Measurements from ENCODE around the gene CERS3. TPM values are rescaled to one million over a fixed set of nuclear protein-coding genes. Genes with fewer than 3 reads are reported as not detected.

Gene CERS3
- total RNA-seq, 2 donors from 2014 or later, result 0.23 to 0.74 TPM

DNA sequence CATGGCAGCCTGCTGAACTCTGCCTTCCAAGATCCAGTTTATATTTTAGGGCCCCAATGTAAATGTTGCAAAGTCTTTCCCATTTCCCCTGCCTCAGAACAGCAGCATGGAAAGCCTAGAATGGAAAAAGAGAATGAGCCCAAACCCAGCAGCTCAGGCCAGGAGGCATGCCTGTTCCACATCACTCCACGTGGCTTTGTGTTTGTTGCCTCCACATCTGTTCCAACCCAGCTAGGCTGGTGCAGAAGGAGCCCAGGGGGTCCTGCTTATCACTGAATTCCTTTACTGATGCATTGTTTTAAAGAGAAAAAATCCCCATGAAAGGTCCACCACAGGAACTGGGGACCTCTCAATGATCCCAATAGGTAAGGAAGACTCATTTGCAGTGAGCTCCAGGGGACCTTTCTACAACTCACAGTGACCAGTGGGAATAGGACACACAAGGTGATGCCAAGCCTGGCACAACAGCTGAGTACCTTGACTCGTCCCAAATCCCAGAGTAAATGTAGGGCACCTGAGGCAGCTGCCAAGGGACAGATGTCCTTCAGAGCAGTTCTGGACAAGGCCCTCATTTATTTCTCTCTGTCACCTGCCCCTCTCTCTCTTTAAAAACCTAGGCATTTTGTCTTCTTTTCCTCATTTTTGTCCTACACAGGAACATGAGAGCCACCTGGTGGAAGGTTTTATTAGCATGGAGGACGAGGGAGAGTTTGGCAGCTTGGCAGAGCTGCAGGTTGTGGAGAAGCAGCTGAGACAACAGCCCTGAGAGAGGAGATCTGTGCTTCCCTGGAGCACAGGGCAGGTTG is 145.2 kb downstream of the CERS3 start:
- DNase-seq (ENCODE audit: low spot score in 2 of 2) (no peak), ATAC-seq (peak in 1 of 2 donors; percentile 41)
- Mint-ChIP-seq H3K36me3 (peaks cover 20% of the 10 kb centered on the region in 2 donors), H3K27ac (no peak overlapping the region), H3K9me3 (peaks cover 11 to 12% of the 10 kb centered on the region in 2 donors)

DNA sequence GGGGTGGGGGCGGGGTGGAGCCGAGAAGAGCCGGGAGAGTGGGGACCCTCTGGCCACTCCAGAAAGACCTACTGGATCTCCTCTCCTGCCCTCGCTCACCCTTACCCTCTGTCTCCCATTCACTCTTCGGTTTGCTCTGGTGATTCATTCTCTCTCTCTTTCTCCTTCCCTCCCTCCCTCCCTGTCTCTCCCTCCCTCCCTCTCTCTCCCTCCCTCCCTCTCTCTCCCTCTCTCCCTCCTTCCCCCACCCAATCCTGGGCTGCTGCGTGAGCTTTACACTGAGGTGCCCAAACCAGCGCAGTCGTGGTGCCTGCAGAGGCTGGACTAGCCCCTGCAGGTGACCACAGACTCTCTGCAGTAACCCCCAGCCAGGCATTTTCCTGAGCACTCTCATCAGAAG is 154.8 kb downstream of the CERS3 start:
- Mint-ChIP-seq H3K27ac (no peak overlapping the region), H3K36me3 (peaks cover 13 to 19% of the 10 kb centered on the region in 2 donors), H3K9me3 (peaks cover 11 to 20% of the 10 kb centered on the region in 2 donors)
- ATAC-seq, result no peak
- DNase-seq (ENCODE audit: low spot score in 2 of 2), result no peak

DNA sequence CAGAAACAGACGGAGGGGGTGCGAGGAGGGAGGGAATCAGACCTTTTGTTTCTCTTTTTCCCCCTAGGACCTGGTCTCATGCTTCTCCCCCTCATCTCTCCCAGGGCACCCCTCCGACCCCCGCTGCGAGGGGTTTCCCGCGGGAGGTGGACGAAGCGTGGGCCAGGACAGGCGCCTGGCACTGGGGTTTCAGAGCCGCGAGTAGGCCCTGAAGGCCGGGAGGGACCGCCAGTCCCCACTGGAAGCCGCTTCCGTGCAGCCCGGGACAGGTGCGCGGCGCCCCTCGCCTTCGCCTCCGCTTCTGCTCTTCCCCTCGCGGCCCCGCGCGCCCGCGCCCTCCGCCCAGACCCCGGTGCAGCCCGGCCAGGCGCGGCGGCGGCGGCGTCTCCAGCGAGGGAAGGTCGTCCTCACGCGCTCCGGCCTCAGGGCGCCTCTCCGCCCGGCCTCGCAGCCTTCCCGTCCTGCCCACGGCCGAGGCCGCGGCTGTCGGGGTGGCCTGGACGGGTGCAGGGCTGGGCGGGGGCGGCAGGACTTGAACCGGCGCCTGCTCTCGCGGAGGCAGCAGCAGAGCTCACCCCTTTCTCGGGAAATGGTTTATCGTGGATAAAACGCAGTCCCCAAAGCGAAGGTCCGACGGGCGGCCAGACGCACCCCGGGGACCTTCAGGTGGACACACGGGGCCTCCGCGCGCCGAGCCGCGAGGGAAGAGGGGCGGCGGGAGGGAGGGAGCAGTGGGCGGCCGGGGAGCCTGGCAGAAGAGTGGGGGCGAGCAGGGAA is 155.4 kb downstream of the CERS3 start:
- peaks cover 11 to 20% of the 10 kb centered on the region in 2 donors for H3K9me3 Mint-ChIP-seq
- no peak overlapping the region for H3K27ac Mint-ChIP-seq
- DNase-seq (ENCODE audit: low spot score in 2 of 2) (no peak), ATAC-seq (peak in 1 of 2 donors; percentile 35)
- H3K36me3 Mint-ChIP-seq, result peaks cover 13 to 19% of the 10 kb centered on the region in 2 donors

DNA sequence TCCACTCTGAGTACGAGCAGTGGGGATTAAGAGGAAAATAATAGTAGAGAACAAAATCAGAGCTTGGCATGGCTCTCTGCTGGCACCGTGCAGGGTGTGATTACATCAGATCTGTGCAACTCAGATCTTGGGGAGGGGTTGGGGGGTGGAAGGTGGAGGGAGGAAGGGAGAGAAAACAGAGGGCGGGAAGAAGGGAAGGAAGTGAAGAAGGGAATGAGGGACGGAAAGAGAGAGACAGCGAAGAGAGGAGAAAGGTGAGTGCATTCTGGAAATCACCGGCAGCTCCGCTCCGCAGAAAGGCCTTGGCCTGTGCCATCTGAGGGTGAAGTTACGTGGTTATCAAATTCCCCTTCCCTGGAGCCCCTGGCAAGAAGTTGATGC is 156.0 kb downstream of the CERS3 start:
- Mint-ChIP-seq H3K36me3 (peaks cover 13 to 19% of the 10 kb centered on the region in 2 donors), H3K9me3 (peaks cover 11 to 20% of the 10 kb centered on the region in 2 donors), H3K27ac (no peak overlapping the region)
- DNase-seq (ENCODE audit: low spot score in 2 of 2) (no peak), ATAC-seq (no peak)

DNA sequence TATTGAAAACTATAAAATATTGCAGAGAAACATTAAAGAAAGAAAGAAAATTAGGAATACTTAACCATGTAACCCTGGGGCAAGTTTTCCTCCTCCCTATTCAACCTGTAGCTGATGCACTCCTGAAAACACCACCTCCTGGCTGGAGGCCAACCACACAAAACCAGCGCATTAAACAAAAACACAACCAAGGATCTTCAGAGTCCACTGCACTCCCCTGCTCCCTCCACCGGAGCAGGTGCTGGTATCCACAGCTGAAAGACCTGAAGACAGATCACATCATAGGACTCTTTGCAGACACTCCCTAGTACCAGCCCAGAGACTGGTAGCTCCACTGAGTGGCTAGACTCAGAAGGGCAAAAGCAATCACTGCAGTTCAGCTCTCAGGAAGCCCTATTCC is 173.4 kb downstream of the CERS3 start:
- no peak overlapping the region for H3K27ac Mint-ChIP-seq
- no peak for ATAC-seq
- DNase-seq (ENCODE audit: low spot score in 2 of 2), result no peak
- no peaks in the 10 kb centered on the region for H3K9me3 Mint-ChIP-seq
- H3K36me3 Mint-ChIP-seq, result peaks cover 0 to 7% of the 10 kb centered on the region in 2 donors

DNA sequence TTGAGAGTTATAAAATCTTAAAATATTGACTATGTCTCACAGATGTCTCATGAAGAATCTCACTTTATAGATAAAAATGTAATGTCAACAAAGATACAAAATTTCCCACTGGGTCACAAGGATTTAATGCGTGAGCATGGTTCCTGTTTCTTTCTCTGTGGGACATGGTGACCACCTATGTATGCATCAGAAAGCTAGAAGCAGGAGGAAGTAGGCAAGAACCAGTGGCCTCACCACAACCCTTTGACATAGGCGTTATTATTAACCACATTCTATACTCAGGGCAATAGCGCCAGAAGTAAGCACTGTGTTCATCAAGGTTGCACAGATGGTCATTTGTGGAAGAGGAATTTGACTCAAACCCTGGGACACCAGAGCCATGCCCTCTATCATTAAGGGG is 175.3 kb downstream of the CERS3 start:
- peaks cover 0 to 7% of the 10 kb centered on the region in 2 donors for H3K36me3 Mint-ChIP-seq
- DNase-seq (ENCODE audit: low spot score in 2 of 2) (no peak), ATAC-seq (no peak)
- H3K9me3 Mint-ChIP-seq, result no peaks in the 10 kb centered on the region
- H3K27ac Mint-ChIP-seq, result no peak overlapping the region

DNA sequence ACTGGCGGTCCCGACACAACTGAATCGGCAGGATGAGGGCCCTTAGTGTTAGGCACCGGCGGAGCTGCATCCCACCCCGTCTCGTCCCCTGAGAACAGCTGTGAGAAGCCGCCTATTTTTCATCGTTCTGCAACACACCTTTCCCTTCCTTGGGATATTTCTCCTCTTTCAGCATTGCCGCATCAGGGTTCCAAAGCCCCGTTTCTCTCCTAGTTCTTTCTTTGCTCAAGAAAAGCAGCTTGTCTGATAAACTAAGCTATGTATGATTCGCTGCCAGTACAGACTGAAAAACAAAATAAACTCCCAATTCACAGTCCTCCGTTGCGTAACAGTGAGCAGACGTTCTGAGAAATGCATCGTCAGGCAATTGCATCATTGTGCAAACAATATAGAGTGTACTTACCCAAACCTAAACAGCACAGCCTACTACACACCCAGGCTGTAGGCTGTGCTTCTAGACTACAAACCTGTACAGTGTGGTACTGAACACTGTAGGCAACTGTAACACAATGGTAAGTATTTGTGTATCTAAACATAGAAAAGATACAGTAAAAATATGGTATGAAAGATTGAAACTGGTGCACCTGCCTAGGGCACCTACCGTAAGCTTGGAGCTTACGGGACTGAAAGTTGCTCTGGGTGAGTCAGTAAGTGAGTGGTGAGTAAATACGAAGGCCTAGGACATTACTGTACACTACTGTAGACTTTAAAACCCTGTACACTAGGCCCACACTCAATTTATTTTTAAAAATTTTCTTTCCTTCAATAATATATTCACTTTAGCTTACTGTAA is 178.1 kb downstream of the CERS3 start:
- peak in 1 of 2 donors; percentile 29 for ATAC-seq
- no peaks in the 10 kb centered on the region for H3K36me3 Mint-ChIP-seq
- DNase-seq (ENCODE audit: low spot score in 2 of 2), result no peak
- no peaks in the 10 kb centered on the region for H3K9me3 Mint-ChIP-seq
- peak overlapping the region; percentile 60 to 93 for H3K27ac Mint-ChIP-seq

Other genes with a start within 250 kb of the CERS3 start
- 1 to 10 TPM in 1 of 2 donors, under 1 TPM in 1; 0.19 to 1.5 TPM for gene ADAMTS17, start 187.0 kb downstream of the CERS3 start, total RNA-seq
- gene LINS1, start 73.2 kb upstream of the CERS3 start, total RNA-seq, result 10 to 100 TPM; 48.9 to 63.9 TPM
- 10 to 100 TPM; 23.4 to 30.1 TPM for gene ASB7, start 73.6 kb upstream of the CERS3 start, total RNA-seq

Measured in activated naive CD4-positive, alpha-beta T cell treated with anti-CD3 and anti-CD28 coated beads, Interleukin-2, amount 50 U/mL, for 72 hours (primary cell).